ENCODE measurements around the gene ACACA.
"Not testable (repeated sequence)": the region's sequence is repeated elsewhere in the genome, so short reads cannot be mapped to it uniquely, and the experiment has no call there.

The ACACA gene

GRCh38 chr17:37410357-37410756 lies 3.7 kb upstream of the ACACA start:
- no peak overlapping the region for H3K27ac ChIP-seq (ENCODE audit: poor library complexity, severe bottlenecking)
- peaks cover 58% of the 10 kb centered on the region for H3K36me3 ChIP-seq (ENCODE audit: low read depth)
- DNase-seq (ENCODE audit: low spot score) (no peak), ATAC-seq (ENCODE audit: low read depth) (no peak)
- no peaks in the 10 kb centered on the region for H3K27me3 ChIP-seq (ENCODE audit: insufficient read depth, poor library complexity, severe bottlenecking)
- H3K4me3 ChIP-seq (ENCODE audit: severe bottlenecking) = no peak overlapping the region
- no peak for TF ChIP-seq CTCF (IDR thresholded peaks at IDR 0.05; ENCODE audit: poor library complexity, severe bottlenecking)
- no peaks in the 10 kb centered on the region for H3K9me3 ChIP-seq (ENCODE audit: severe bottlenecking)
- H3K4me1 ChIP-seq (ENCODE audit: insufficient read depth, poor library complexity, severe bottlenecking) = peaks cover 2% of the 10 kb centered on the region

GRCh38 chr17:37408145-37408479 lies 1.5 kb upstream of the ACACA start:
- H3K27ac ChIP-seq (ENCODE audit: poor library complexity, severe bottlenecking) = peak overlapping the region; percentile 73
- not testable (repeated sequence) for DNase-seq (ENCODE audit: low spot score); ATAC-seq (ENCODE audit: low read depth); H3K4me1 ChIP-seq (ENCODE audit: insufficient read depth, poor library complexity, severe bottlenecking); H3K27me3 ChIP-seq (ENCODE audit: insufficient read depth, poor library complexity, severe bottlenecking); H3K9me3 ChIP-seq (ENCODE audit: severe bottlenecking)
- H3K36me3 ChIP-seq (ENCODE audit: low read depth) = peaks cover 42% of the 10 kb centered on the region
- peak overlapping the region; percentile 59 for H3K4me3 ChIP-seq (ENCODE audit: severe bottlenecking)

GRCh38 chr17:37405955-37406634 lies 541 bp downstream of the ACACA start:
- Histone ChIP-seq H3K27ac (ENCODE audit: poor library complexity, severe bottlenecking) (peak overlapping the region; percentile 73), H3K4me3 (ENCODE audit: severe bottlenecking) (peak overlapping the region; percentile 59), H3K4me1 (ENCODE audit: insufficient read depth, poor library complexity, severe bottlenecking) (peaks cover 7% of the 10 kb centered on the region), H3K27me3 (ENCODE audit: insufficient read depth, poor library complexity, severe bottlenecking) (no peaks in the 10 kb centered on the region), H3K9me3 (ENCODE audit: severe bottlenecking) (no peaks in the 10 kb centered on the region), H3K36me3 (ENCODE audit: low read depth) (peaks cover 22% of the 10 kb centered on the region)
- no peak for DNase-seq (ENCODE audit: low spot score)
- no peak for TF ChIP-seq CTCF (IDR thresholded peaks at IDR 0.05; ENCODE audit: poor library complexity, severe bottlenecking)
- peak; percentile 35 for ATAC-seq (ENCODE audit: low read depth)

GRCh38 chr17:37405522-37405921 lies 1.1 kb downstream of the ACACA start:
- peak overlapping the region; percentile 73 for H3K27ac ChIP-seq (ENCODE audit: poor library complexity, severe bottlenecking)
- H3K4me3 ChIP-seq (ENCODE audit: severe bottlenecking) = peak overlapping the region; percentile 59
- peaks cover 17% of the 10 kb centered on the region for H3K36me3 ChIP-seq (ENCODE audit: low read depth)
- H3K9me3 ChIP-seq (ENCODE audit: severe bottlenecking); H3K4me1 ChIP-seq (ENCODE audit: insufficient read depth, poor library complexity, severe bottlenecking); ATAC-seq (ENCODE audit: low read depth); DNase-seq (ENCODE audit: low spot score); H3K27me3 ChIP-seq (ENCODE audit: insufficient read depth, poor library complexity, severe bottlenecking): not testable (repeated sequence)

GRCh38 chr17:37400505-37400904 lies 6.1 kb downstream of the ACACA start:
- H3K27me3 ChIP-seq (ENCODE audit: insufficient read depth, poor library complexity, severe bottlenecking) = no peaks in the 10 kb centered on the region
- TF ChIP-seq CTCF (IDR thresholded peaks at IDR 0.05; ENCODE audit: poor library complexity, severe bottlenecking) = no peak
- H3K4me3 ChIP-seq (ENCODE audit: severe bottlenecking) = no peak overlapping the region
- H3K4me1 ChIP-seq (ENCODE audit: insufficient read depth, poor library complexity, severe bottlenecking) = peaks cover 12% of the 10 kb centered on the region
- no peak overlapping the region for H3K27ac ChIP-seq (ENCODE audit: poor library complexity, severe bottlenecking)
- ATAC-seq (ENCODE audit: low read depth) (no peak), DNase-seq (ENCODE audit: low spot score) (no peak)
- H3K36me3 ChIP-seq (ENCODE audit: low read depth) = 0 out of 2 replicates have a peak, but pooled peaks cover 7% of the 10 kb centered on the region
- no peaks in the 10 kb centered on the region for H3K9me3 ChIP-seq (ENCODE audit: severe bottlenecking)

- no peaks in the 10 kb centered on the region for H3K9me3 ChIP-seq (ENCODE audit: severe bottlenecking)
- H3K4me3 ChIP-seq (ENCODE audit: severe bottlenecking) = no peak overlapping the region
- peaks cover 4% of the 10 kb centered on the region for H3K4me1 ChIP-seq (ENCODE audit: insufficient read depth, poor library complexity, severe bottlenecking)
- no peak overlapping the region for H3K27ac ChIP-seq (ENCODE audit: poor library complexity, severe bottlenecking)
- no peaks in the 10 kb centered on the region for H3K27me3 ChIP-seq (ENCODE audit: insufficient read depth, poor library complexity, severe bottlenecking)
- DNase-seq (ENCODE audit: low spot score) (no peak), ATAC-seq (ENCODE audit: low read depth) (peak; percentile 81; the same call in 2 of the 3 replicates)
- H3K36me3 ChIP-seq (ENCODE audit: low read depth) = 0 out of 2 replicates have a peak, but pooled peaks cover 2% of the 10 kb centered on the region
- TF ChIP-seq CTCF (IDR thresholded peaks at IDR 0.05; ENCODE audit: poor library complexity, severe bottlenecking) = no peak
These were observed 7.3 kb downstream of the ACACA start for GRCh38 chr17:37399265-37399803.
